ENCODE results near the gene PLCH2. TPM values are rescaled to one million over a fixed set of nuclear protein-coding genes. Genes with fewer than 3 reads are reported as not detected.
"Not testable (repeated sequence)": the region's sequence is repeated elsewhere in the genome, so short reads cannot be mapped to it uniquely, and the experiment has no call there.

Gene PLCH2
- total RNA-seq, 1 experiment from 2014 or later = 0.20 TPM

GRCh38 chr1:2440346-2440745 is 35.7 kb upstream of the PLCH2 start:
- DNase-seq (ENCODE audit: low spot score); in situ Hi-C loops (cut with HindIII; ENCODE audit: low sequenced_read_pairs): not testable (repeated sequence)

DNA sequence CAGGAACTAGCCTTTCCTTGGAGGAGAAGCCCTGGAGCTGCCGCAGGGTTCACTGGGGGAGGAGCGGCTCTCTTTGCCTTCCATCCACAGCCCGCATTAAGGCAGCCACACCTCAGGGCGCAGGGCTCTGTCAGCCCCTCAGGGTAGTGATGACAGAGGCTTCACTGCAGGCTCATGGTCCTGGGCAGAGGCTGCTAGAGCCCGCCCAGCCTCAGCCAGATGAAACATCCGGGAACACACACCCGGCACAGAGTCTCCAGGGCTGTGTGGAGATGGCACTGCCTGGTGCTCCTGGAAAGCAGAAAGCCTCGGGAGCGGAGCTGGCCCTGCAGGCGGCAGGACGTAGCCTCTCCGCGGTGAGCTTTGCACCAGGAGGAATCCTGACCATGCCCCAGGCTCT is 34.3 kb upstream of the PLCH2 start:
- no peak for DNase-seq (ENCODE audit: low spot score)
- in situ Hi-C loops (cut with HindIII; ENCODE audit: low sequenced_read_pairs) = no loop called here

DNA sequence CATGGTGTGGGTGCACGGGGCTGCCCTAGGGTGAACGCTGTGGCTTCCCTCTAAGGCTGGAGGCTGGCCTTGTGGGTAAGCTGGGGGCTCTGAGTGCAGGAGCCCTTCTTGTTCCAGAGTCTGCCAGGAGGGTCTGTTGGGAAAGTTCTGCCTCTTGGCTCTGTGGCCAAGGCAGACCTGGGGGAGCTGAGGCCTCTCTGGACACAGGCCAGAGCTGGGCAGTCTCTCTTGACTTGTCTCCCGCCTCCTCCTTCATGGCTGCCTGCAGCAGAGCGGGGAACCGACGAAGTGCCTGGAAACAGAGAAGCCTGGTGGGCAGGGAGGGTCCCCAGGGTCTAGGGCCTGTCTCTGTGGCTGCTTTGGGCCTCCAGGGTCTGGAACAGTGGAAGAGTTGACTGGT is 33.4 kb upstream of the PLCH2 start:
- in situ Hi-C loops (cut with HindIII; ENCODE audit: low sequenced_read_pairs) = no loop called here
- DNase-seq (ENCODE audit: low spot score) = no peak

DNA sequence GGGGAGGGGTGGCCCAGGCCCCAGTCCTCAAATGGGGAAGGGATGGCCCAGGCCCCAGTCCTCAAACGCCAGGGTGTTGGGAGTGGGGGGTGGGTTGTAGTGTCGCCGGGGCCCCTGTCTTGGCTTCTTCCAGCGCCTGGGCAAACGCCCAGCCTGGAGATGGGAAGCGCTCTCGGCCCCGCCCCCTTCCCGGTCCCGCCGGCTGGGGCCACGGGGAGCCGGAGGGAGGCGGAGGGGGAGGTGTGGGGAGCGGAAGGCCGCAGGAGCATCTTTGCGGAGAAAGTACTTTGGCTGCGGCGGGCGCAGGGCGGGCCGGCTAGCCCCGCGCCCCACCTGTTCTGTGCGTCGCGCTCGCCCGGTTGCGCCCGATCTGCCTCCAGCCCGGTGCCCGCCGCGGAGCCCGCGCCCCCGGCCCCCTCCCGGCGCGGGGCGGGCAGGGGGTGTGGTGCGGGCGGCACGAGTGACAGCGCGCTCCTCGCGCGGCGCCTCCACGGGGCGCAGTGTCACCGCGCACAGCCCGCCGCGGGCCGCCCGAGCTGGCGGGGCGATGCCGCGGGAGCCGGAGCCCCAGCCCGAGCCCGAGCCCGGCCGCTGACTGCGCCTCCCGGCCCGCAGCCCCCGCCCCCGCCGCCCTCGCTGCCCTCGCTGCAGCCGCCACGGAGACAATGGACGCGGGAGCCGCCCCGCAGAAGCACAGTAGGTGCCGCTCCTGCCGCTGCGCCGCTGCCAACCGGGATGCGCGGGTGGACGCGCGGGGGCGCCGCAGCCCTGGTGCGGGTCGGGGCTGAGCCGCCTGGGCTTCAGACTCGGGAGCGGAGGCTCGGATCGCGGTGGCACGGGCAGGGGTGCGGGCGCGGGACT is 32.6 kb upstream of the PLCH2 start:
- in situ Hi-C loops (cut with HindIII; ENCODE audit: low sequenced_read_pairs) = no loop called here
- no peak for DNase-seq (ENCODE audit: low spot score)

- DNase-seq (ENCODE audit: low spot score) = no peak
- in situ Hi-C loops (cut with HindIII; ENCODE audit: low sequenced_read_pairs) = no loop called here
Observed at GRCh38 chr1:2444138-2444591, 31.9 kb upstream of the PLCH2 start.

GRCh38 chr1:2445162-2445822 is 30.8 kb upstream of the PLCH2 start:
- DNase-seq (ENCODE audit: low spot score) = no peak
- in situ Hi-C loops (cut with HindIII; ENCODE audit: low sequenced_read_pairs) = no loop called here

DNA sequence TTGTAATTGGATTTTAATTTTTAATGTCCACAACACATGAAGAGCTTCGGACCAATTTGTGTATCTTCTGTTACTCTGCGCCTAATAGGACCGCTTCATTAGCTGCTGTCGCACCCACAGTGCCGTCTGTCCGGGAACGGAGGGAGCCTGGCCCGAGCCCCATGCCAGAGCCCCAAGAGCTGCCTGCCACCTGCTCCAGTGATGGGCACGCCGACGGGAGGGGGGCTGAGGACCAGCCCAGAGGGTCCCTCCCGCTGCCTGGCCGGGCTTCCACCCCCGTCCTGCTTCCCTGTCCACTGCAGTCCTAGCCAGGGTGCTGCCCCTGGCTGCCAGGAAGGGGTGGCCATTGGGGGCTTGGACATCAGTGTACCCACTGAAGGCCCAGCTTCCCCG is 30.3 kb upstream of the PLCH2 start:
- no peak for DNase-seq (ENCODE audit: low spot score)
- in situ Hi-C loops (cut with HindIII; ENCODE audit: low sequenced_read_pairs) = no loop called here

- in situ Hi-C loops (cut with HindIII; ENCODE audit: low sequenced_read_pairs) = no loop called here
- peak; percentile 74 for DNase-seq (ENCODE audit: low spot score)
Observed at GRCh38 chr1:2446394-2446793, 29.7 kb upstream of the PLCH2 start.

- in situ Hi-C loops (cut with HindIII; ENCODE audit: low sequenced_read_pairs) = no loop called here
- no peak for DNase-seq (ENCODE audit: low spot score)
Observed at GRCh38 chr1:2446861-2447260, 29.2 kb upstream of the PLCH2 start.

- no peak for DNase-seq (ENCODE audit: low spot score)
- in situ Hi-C loops (cut with HindIII; ENCODE audit: low sequenced_read_pairs) = no loop called here
Observed at GRCh38 chr1:2447276-2448097, 28.6 kb upstream of the PLCH2 start.

- no peak for DNase-seq (ENCODE audit: low spot score)
- in situ Hi-C loops (cut with HindIII; ENCODE audit: low sequenced_read_pairs) = no loop called here
Observed at GRCh38 chr1:2448098-2448445, 28.0 kb upstream of the PLCH2 start.

- in situ Hi-C loops (cut with HindIII; ENCODE audit: low sequenced_read_pairs) = no loop called here
- no peak for DNase-seq (ENCODE audit: low spot score)
Observed at GRCh38 chr1:2449636-2450454, 26.2 kb upstream of the PLCH2 start.

DNA sequence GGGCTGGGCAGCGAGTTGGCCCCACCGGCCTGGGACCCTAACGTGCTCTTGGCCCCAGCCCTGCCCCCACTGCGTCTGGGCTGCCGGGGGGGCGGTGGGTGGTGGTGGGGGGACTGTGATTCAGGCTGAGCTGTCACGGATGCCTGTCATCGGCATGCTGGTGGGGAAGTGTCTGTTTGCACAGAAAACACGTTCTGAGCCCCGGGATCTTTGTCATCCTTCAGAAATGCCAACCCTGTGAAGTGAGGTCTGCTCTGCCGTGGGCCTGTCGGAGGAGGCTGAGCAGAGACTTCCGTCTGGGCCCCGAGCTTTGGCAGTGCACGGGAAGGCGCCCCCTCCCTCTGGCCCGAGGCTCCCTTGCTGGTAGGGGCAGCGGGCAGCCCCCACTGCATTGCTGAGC is 24.3 kb upstream of the PLCH2 start:
- no peak for DNase-seq (ENCODE audit: low spot score)
- in situ Hi-C loops (cut with HindIII; ENCODE audit: low sequenced_read_pairs) = no loop called here

DNA sequence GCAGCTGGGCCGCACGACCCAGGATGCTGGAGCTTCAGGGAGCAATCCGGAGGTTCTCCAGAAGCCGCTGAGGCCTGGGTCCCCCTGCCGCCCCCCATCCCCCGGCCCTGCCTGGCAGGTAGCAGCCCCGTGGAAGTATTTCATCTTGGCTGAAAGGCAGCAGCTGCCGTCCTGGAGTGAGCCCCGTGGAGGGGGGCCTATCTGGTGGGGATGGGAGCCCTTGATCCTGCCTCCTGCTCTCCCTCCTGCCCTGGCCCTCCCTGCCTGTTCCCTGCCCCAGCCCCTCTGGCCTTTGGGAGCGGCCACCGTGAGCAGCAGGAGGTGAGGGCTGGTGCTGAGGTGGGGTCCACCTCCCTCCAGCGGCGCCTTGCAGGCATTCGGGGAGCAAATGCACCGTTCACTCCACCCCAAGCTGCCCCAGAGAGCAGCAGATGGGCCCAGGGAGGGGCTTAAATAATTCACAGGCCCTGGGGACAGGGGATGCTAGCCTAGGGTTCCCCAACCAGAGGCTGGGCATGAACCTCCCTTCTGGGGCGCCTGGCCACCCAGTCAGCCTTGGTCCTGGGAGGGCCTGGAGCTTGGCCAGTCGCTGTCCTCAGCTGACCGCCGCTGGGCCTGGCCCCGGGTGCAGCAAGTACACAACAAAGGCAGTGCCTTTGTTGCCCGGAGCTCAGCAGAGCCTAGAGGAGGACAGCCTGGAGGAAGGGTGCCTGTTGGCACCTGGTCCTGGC is 23.7 kb upstream of the PLCH2 start:
- no peak for DNase-seq (ENCODE audit: low spot score)

DNA sequence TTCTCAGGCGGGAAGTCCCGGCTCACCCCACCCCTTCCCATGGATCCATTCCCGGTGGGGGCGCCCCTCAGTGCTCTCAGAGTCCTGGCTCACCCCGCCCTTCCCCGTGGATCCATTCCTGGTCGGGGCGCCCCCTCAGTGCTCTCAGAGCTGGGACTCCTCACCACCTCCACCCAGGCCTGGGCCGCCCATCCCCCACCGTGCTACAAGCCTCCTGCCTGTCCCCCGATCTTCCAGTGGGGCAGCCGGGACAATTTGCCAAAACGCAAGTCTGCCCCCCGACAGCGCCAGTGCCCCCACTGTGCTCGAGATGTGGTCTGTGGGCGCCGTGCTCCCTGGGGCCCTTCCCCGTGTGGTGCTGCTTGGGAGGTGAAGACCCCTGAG is 23.2 kb upstream of the PLCH2 start:
- DNase-seq (ENCODE audit: low spot score) = no peak

More for the DNA sequence above, 23.7 kb upstream of the PLCH2 start:
- in situ Hi-C loops (cut with HindIII; ENCODE audit: low sequenced_read_pairs) = no loop called here

GRCh38 chr1:2454227-2454626 is 21.9 kb upstream of the PLCH2 start:
- DNase-seq (ENCODE audit: low spot score) = no peak
- in situ Hi-C loops (cut with HindIII; ENCODE audit: low sequenced_read_pairs) = no loop called here

More for the DNA sequence above, 23.2 kb upstream of the PLCH2 start:
- in situ Hi-C loops (cut with HindIII; ENCODE audit: low sequenced_read_pairs) = no loop called here

DNA sequence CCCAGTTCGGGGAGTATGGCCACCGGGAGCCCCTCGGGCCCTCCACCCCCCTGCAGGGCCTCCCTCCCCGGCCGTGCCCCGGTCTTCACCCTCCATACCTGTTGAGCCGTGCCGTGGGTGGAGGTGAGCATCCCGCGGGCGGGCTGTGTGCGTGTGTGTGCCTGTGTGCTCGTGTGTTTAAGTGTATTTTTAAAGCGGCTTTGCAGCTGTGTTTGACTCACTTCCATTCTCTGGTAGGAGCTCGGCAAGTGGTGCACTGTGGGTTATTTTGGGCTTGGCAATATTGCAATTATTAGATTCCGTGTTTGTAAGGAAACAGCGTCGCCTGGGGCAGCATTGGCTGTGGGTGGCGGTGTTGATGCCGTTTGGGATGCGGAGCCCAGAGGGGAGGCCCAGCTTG is 20.3 kb upstream of the PLCH2 start:
- in situ Hi-C loops (cut with HindIII; ENCODE audit: low sequenced_read_pairs) = no loop called here
- DNase-seq (ENCODE audit: low spot score) = no peak

GRCh38 chr1:2457444-2457843 is 18.6 kb upstream of the PLCH2 start:
- no peak for DNase-seq (ENCODE audit: low spot score)
- in situ Hi-C loops (cut with HindIII; ENCODE audit: low sequenced_read_pairs) = no loop called here

DNA sequence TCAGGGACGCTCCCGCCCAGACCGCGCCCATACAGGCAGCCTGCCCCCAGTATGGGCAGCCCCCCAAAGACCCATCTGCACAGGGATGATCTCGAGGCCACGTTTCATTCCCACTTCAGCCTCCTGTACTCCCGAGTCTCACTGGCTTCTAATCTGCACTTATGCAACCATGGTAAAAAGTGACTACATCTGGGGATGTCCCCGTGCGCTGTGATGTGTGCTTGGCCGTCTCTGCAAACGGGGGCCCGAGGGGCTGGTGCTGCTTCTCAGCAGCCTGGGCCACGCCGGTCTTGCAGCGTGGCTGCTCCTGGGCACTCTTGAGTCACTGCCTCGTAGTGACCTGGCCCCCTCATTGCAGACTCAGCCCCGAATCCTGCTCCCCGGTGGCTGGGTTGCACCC is 17.4 kb upstream of the PLCH2 start:
- in situ Hi-C loops (cut with HindIII; ENCODE audit: low sequenced_read_pairs) = no loop called here
- no peak for DNase-seq (ENCODE audit: low spot score)

All from G401 (cell line).